Measurements from ENCODE around the gene HGF.

DNA sequence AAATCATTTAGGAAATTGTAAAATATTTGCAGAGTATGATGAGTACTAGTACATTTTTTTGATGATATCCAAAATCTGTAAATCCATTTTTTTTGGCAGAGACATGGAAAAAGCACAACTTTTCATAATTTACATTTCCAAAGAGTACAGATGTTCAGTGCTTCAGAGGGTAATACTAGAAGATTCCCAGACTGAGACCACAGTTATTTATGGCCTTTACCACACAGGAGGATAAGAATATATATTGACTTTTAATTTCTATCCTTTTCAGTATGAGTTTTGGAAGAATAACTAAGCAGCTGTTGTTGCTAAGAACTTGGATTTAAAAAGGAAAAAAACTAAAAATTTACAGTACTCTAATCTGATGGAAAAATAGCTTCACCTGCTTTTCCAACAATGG lies 61.9 kb downstream of the HGF start:
- TF ChIP-seq, protein P1, sequence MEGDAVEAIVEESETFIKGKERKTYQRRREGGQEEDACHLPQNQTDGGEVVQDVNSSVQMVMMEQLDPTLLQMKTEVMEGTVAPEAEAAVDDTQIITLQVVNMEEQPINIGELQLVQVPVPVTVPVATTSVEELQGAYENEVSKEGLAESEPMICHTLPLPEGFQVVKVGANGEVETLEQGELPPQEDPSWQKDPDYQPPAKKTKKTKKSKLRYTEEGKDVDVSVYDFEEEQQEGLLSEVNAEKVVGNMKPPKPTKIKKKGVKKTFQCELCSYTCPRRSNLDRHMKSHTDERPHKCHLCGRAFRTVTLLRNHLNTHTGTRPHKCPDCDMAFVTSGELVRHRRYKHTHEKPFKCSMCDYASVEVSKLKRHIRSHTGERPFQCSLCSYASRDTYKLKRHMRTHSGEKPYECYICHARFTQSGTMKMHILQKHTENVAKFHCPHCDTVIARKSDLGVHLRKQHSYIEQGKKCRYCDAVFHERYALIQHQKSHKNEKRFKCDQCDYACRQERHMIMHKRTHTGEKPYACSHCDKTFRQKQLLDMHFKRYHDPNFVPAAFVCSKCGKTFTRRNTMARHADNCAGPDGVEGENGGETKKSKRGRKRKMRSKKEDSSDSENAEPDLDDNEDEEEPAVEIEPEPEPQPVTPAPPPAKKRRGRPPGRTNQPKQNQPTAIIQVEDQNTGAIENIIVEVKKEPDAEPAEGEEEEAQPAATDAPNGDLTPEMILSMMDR (IDR thresholded peaks at IDR 0.05; ENCODE audit: low read length): no peak
- no peak for TF ChIP-seq EZH2 (IDR thresholded peaks at IDR 0.05; ENCODE audit: borderline replicate concordance, low read length)

Data from OCI-LY1 (cell line).